Measurements from ENCODE around the gene KRTCAP3.
A peak's percentile ranks its signal among the peaks of the same experiment; 100 is the strongest.

KRTCAP3 gene

GRCh38 chr2:27441226-27441926 lies 805 bp upstream of the KRTCAP3 start:
- DNase-seq (ENCODE audit: low spot score): no peak

GRCh38 chr2:27442920-27443282 lies 720 bp downstream of the KRTCAP3 start:
- DNase-seq (ENCODE audit: low spot score): no peak

GRCh38 chr2:27445155-27445554 lies 3.0 kb downstream of the KRTCAP3 start:
- no peak for DNase-seq (ENCODE audit: low spot score)

GRCh38 chr2:27445615-27446014 lies 3.4 kb downstream of the KRTCAP3 start:
- no peak for DNase-seq (ENCODE audit: low spot score)

GRCh38 chr2:27446057-27446456 lies 3.9 kb downstream of the KRTCAP3 start:
- no peak for DNase-seq (ENCODE audit: low spot score)

- DNase-seq (ENCODE audit: low spot score): no peak
Measured at GRCh38 chr2:27448381-27448780, 6.2 kb downstream of the KRTCAP3 start.

GRCh38 chr2:27451095-27451494 lies 8.9 kb downstream of the KRTCAP3 start:
- no peak for DNase-seq (ENCODE audit: low spot score)

GRCh38 chr2:27453968-27454367 lies 11.8 kb downstream of the KRTCAP3 start:
- no peak for DNase-seq (ENCODE audit: low spot score)

GRCh38 chr2:27461118-27461517 lies 18.9 kb downstream of the KRTCAP3 start:
- DNase-seq (ENCODE audit: low spot score): no peak

GRCh38 chr2:27464443-27464842 lies 22.3 kb downstream of the KRTCAP3 start:
- DNase-seq (ENCODE audit: low spot score): no peak

GRCh38 chr2:27471961-27472360 lies 29.8 kb downstream of the KRTCAP3 start:
- no peak for DNase-seq (ENCODE audit: low spot score)

GRCh38 chr2:27485496-27485895 lies 43.3 kb downstream of the KRTCAP3 start:
- DNase-seq (ENCODE audit: low spot score): peak; percentile 24

GRCh38 chr2:27489118-27489497 lies 46.9 kb downstream of the KRTCAP3 start:
- no peak for DNase-seq (ENCODE audit: low spot score)

- DNase-seq (ENCODE audit: low spot score): peak; percentile 100
Measured at GRCh38 chr2:27489498-27490397, 47.6 kb downstream of the KRTCAP3 start, which contains the start of gene IFT172. Gene IFT172, minus strand, starts transcription at chr2:27489743. Its CDS starts 90 bp downstream, at chr2:27489653.

GRCh38 chr2:27492557-27492956 lies 50.4 kb downstream of the KRTCAP3 start:
- no peak for DNase-seq (ENCODE audit: low spot score)

GRCh38 chr2:27493948-27494283 lies 51.7 kb downstream of the KRTCAP3 start:
- no peak for DNase-seq (ENCODE audit: low spot score)
